Measurements from ENCODE around the gene YBX2.

The YBX2 gene

GRCh38 chr17:7323731-7324437, 29.4 kb upstream of the YBX2 start:
- DNase-seq (ENCODE audit: low read depth in 2 of 2) = peak in 1 of 2 donors; percentile 46

- DNase-seq (ENCODE audit: low read depth in 2 of 2) = no peak
Observed at GRCh38 chr17:7322520-7323194, 28.2 kb upstream of the YBX2 start.

- DNase-seq (ENCODE audit: low read depth in 2 of 2) = no peak
Observed at GRCh38 chr17:7321466-7321865, 27.0 kb upstream of the YBX2 start.

- no peak for DNase-seq (ENCODE audit: low read depth in 2 of 2)
Observed at GRCh38 chr17:7318121-7318860, 23.9 kb upstream of the YBX2 start.

- no peak for DNase-seq (ENCODE audit: low read depth in 2 of 2)
Observed at GRCh38 chr17:7317161-7317803, 22.8 kb upstream of the YBX2 start.

- DNase-seq (ENCODE audit: low read depth in 2 of 2) = no peak
Observed at GRCh38 chr17:7315570-7316235, 21.3 kb upstream of the YBX2 start.

- peak; percentile 87 to 90 for DNase-seq (ENCODE audit: low read depth in 2 of 2)
Observed at GRCh38 chr17:7314719-7315569, 20.5 kb upstream of the YBX2 start, which contains the start of gene GPS2. TSS of gene GPS2 (minus strand) at chr17:7315360. CDS start at chr17:7315052, 308 bp downstream.

GRCh38 chr17:7313890-7314718, 19.7 kb upstream of the YBX2 start:
- no peak for DNase-seq (ENCODE audit: low read depth in 2 of 2)

GRCh38 chr17:7313088-7313889, 18.9 kb upstream of the YBX2 start:
- no peak for DNase-seq (ENCODE audit: low read depth in 2 of 2)

- no peak for DNase-seq (ENCODE audit: low read depth in 2 of 2)
Observed at GRCh38 chr17:7312432-7313087, 18.1 kb upstream of the YBX2 start.

- DNase-seq (ENCODE audit: low read depth in 2 of 2) = no peak
Observed at GRCh38 chr17:7311110-7311705, 16.8 kb upstream of the YBX2 start.

GRCh38 chr17:7309628-7310027, 15.2 kb upstream of the YBX2 start:
- DNase-seq (ENCODE audit: low read depth in 2 of 2) = no peak

GRCh38 chr17:7308625-7309433, 14.4 kb upstream of the YBX2 start:
- peak; percentile 76 to 79 for DNase-seq (ENCODE audit: low read depth in 2 of 2)

- no peak for DNase-seq (ENCODE audit: low read depth in 2 of 2)
Observed at GRCh38 chr17:7307686-7308624, 13.5 kb upstream of the YBX2 start.

GRCh38 chr17:7306911-7307685, 12.7 kb upstream of the YBX2 start, which contains the start of gene EIF5A:
TSS of gene EIF5A (plus strand) at chr17:7307628. CDS start at chr17:7309636, 2,008 bp downstream.
- DNase-seq (ENCODE audit: low read depth in 2 of 2) = peak; percentile 100
